NK-92 (cell line): ENCODE data around the gene TNFAIP3.

Experiments used
- DNase-seq: peaks from one replicate; lab custom pipeline; 2025; ENCODE audit not compliant: unreplicated experiment; lab: John Stamatoyannopoulos, UW

The TNFAIP3 gene

GRCh38 chr6:137862419-137863090, 4.5 kb upstream of the TNFAIP3 start:
- DNase-seq, result no peak

DNA sequence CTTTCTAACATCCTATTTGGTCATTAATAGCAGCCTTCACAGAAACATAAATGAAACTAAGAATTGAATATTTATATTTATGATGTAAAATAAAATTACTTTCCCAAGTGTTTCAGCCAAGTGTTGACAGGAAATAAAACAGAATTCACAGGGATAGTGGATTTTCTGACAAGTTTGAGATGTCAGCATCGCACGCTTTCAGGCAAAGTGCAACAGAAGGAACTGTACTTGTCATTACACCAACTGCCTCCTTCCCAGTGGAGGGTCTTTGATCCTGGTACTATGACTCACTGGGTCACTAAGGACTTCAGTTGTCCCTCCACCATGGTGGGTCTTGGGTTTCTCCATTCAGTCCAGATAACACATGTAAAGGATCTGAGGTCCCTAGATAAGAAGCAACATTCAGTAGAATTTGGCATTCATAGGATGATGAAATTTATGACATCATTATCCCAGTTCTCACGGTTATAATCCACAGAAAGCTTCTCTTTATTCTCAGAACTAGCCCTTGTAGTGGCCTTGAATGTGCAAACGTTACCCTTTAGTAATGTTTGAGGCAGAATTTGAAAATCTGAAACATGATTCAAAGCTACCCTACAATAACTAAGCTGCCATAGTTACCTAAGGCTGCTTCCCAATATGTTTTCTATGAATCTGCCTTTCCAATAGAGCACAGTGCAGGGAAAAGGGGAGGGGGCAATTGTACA, 3.8 kb upstream of the TNFAIP3 start:
- DNase-seq, result no peak

DNA sequence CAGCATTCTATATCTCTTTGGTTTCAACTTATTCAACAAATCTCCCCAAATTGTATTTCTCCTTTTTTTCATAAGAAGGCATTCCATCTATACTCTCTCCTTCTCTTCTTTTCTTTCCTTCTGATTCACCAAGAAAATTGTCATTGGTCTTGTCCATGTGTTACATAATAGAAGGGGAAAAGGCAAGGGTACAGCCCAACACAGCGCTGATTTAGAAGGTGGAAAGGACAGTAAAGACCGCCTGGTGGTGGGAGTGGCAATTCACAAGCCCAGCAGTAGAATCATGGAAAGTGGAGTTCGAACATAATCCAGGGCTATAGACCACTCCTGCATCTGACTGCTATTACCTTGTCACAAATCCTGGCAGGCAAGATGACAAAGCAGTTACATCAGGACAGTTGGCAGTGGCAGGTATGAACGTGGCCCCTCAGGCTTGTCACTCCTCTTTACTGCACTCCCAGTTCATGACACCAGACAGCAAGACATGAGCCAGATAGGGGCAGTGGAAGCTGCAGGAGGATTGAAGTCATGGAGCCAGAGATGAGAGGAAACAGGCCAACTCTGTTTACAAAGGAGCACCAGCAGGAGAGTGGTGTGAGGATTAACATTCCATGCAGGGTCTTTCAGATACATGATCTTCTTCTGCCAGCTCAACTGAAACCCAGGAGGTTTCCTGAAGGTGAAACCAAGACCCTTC, 2.1 kb upstream of the TNFAIP3 start:
- no peak for DNase-seq

DNA sequence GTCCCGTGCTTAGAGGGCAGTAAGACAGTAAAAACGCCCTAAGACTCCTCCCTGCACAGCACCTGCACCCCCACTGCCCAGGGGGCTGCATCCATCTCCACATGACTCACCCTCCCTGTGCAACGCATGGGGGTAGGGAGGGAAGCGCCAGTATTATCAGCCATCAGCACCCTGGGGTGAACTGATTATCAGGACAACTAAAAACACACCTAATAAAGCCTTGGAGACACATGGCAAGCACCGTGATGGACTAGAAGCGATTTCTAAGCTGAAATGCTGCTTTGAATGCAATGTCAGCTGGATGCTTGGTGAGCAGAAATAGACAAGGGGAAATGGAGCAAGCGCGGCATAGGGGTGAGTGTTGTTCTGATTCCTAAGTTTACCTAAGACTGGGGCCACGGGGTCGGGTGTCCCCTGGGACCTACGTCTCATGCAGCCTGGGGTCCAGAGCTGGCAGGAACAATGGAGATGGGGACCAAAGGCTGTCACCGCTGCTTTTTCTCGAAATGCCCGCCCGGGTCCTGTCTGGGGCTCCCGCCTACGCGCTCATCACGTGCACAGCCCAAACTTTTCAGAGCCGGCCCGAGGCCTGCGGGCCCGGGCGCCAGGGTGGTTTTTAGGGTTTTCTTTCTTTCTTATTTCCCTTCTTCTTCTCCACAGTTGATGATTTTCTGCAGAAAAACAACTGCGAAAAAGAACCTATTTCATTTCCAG, 702 bp upstream of the TNFAIP3 start:
- no peak for DNase-seq

- no peak for DNase-seq
Measured at GRCh38 chr6:137867685-137868509, 838 bp downstream of the TNFAIP3 start.

DNA sequence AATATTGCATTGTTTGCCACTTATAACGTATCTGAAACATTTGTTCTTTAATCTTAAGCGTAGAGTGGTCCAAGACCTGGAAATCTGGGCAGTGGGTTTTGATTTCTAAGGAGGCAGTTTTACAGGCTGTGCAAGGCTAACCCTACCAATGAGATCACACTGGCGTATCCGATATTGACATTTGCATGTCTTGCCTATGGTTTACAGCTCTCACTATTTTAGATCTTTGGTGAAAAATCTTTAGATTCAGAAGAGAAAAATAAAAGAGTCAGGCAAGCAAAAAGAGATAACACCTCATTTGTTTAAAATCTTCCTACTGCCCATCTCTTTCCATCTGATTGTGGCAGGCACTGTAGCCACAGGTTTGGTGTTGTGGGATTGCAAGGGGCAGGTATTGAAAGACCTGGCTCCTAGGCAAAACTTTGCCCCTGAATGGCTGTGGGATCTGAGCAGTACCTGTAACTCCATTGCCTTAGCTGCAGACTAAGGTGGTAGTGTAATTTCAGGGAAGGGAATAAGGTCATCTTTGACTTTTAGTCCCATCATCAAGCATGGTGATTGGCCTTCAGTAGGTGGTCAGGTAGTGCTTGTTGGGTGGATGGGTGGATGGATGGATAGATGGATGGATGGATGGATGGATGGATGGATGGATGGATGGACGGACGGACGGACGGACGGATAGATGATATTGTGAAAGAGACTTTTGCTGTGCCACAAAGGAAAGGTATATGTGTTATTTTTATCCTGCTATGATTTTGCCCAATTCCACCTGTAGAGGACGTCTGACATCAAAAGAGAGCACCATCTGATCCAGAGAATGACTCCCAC, 1.9 kb downstream of the TNFAIP3 start:
- no peak for DNase-seq

GRCh38 chr6:137869549-137870307, 2.7 kb downstream of the TNFAIP3 start:
- DNase-seq, result no peak

DNA sequence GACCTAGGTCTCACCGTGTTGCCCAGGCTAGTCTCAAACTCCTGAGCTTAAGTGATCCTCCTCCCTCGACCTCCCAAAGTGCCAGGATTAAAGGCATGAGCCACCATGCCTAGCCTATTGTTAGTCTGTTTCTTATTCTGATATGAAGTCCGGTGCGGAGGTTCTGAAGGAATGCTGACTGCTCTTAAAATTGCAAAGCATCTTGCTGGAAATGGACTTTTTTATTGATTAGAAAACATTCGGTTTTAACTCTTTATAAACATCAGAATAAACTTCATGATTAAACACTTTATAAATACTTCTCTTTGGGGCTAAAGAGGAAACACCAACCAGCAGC, 3.2 kb downstream of the TNFAIP3 start:
- DNase-seq, result no peak

DNA sequence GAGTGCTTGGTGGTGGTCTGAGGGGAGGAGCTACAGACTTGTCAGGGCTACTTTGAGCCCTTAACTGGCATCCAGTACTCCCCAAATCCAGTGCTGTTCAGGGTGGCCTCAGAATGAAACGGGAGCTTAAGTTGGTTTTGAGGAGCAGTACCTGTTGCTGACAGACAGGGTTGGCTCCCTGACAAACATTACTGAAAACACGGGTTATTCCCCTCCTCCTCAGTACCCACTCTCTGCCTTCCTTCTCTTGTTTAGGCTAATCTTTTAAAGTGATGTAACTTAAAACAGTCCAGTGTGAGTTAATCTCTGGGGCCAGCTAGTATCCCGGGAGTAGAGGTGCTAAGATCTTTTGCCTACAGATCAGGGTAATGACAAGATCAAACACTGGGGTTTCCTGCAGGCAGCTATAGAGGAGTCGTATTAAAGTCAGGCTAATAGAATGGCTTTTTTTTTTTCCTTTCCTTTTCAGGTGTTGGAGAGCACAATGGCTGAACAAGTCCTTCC, 3.7 kb downstream of the TNFAIP3 start:
- no peak for DNase-seq

- no peak for DNase-seq
Measured at GRCh38 chr6:137871291-137871690, 4.2 kb downstream of the TNFAIP3 start.

DNA sequence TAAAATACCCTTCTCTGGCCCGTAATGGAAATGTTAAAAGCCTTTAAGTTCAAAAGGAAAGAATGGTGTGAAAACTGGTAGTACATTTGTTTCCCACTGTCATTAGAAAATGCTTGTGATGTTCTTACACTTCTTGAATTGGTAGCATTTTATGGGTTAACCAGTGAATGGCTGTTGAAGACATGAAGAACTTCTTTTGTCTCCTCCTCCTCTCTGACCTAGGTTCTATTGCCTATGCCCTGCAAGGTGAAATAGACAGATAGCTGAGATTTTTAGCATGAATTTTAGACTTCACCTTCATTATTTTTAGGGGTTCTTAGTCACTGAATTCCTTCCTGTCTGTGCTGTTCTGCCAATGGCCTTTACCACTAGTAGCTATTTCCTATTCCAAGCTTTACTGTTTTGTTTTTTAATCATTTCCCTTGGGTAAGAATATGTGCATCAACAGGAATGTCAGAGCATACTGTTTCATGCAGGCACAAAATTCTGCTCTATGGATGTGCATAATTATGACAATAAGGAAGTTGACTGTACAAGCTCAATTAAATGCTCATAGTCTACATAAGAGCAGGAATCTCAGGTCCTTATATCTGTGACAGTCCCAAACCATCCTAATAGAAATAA, 4.9 kb downstream of the TNFAIP3 start:
- DNase-seq, result no peak

DNA sequence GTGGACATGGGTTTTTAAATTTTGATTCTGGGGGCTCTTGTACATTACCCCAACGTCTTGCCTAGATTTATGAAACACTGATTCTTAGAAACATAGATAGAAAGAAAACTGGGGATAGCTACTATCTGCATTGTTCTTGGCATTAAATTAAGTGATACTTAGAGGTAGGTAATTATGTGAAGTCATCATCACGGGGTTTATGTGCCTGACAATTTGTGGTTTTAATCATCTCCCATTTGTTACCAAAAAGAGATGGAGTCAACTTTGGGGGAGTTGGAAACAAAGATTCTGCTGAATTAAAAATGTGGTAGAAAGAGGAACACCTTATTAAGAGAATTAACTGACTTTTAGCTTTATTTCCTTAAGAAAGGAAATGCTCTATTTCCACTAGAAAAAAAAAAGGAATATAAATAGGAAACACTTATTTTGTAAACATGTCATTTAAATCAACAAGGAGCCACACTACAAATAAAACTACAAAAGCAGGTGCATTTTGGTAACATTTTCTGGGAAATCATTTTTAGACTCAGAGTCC, 5.6 kb downstream of the TNFAIP3 start:
- DNase-seq, result no peak

- no peak for DNase-seq
Measured at GRCh38 chr6:137873273-137873762, 6.3 kb downstream of the TNFAIP3 start.

DNA sequence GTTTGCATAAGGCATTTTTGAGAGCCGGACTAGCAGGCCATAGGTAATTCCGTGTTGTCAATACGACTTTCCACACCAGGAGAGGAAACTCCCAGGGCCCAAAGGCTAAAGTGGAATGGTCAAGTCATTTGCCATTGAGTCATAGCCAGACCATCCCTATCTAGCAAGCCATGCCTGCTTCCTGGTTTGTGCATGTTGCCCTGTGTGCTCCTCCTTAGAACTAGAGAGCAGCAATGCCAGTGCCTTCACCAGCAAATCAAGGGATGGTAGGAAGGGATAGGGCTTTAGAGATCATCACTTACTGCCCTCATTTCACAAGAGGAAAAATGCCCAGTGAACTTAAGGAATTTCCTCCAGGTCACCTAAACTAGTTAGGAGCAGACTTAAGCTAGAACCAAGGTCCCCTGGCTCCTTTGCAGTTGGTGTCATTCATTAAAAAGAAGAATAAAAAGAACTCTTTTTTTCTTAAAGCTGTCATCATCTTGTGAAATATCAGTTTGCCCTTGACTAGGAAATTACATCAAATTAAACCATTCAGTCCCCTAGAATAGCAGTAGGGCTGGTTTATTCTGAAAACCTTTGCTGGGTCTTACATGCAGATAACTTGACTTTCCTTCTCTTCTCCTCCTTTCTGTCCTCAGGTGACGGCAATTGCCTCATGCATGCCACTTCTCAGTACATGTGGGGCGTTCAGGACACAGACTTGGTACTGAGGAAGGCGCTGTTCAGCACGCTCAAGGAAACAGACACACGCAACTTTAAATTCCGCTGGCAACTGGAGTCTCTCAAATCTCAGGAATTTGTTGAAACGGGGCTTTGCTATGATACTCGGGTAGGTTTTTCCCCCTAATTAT, 7.4 kb downstream of the TNFAIP3 start:
- DNase-seq, result no peak

- DNase-seq, result no peak
Measured at GRCh38 chr6:137875058-137875520, 8.0 kb downstream of the TNFAIP3 start.

DNA sequence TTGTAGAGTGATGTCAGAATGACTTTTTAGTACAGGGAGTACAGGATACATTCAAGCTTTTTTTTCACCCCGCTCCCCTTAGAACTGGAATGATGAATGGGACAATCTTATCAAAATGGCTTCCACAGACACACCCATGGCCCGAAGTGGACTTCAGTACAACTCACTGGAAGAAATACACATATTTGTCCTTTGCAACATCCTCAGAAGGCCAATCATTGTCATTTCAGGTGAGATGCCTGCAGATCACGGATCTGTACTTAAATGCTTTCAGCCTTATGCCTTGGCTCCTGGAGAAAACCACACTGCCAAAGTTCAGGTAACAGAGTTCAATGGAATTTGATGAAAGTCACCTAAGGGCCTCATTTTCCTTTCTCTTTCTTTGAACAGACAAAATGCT, 8.5 kb downstream of the TNFAIP3 start:
- no peak for DNase-seq

GRCh38 chr6:137876547-137876946, 9.5 kb downstream of the TNFAIP3 start:
- DNase-seq, result no peak
